Stomach (tissue), 4 donors: ENCODE results near the gene PRG2.

Experiments
- CTCF ChIP-seq, 7 experiments: fragments of 450-650 bp in 4 of 7; fragments of 200-600 bp in 3 of 7; sonication (generic) in 3 of 7; IDR thresholded peaks; one replicate each; pipeline ENCODE4 v1.5.1; 2016 to 2019; ENCODE audit warnings: antibody characterized with exemption in 7 of 7, control low read depth in 2 of 7, mild to moderate bottlenecking in 1 of 7
- POLR2A ChIP-seq, 4 donors: fragments of 450-650 bp; IDR thresholded peaks; one replicate each; pipeline ENCODE4 v1.6.1; 2016; ENCODE audit warnings: antibody characterized with exemption in 4 of 4, control low read depth in 2 of 4, mild to moderate bottlenecking in 1 of 4, moderate library complexity in 1 of 4
- POLR2AphosphoS5 ChIP-seq, 3 donors: sonication (generic); formaldehyde crosslinking; IDR thresholded peaks; one replicate each; pipeline ENCODE4 v1.6.1; 2016; ENCODE audit warnings: antibody characterized with exemption in 3 of 3

GRCh38 chr11:57397394-57397990 is 7.0 kb upstream of the PRG2 start:
- TF ChIP-seq CTCF (IDR thresholded peaks at IDR 0.05), result no peak
- no peak for TF ChIP-seq POLR2AphosphoS5 (IDR thresholded peaks at IDR 0.05)
- no peak for TF ChIP-seq POLR2A (IDR thresholded peaks at IDR 0.05)
